Measurements from ENCODE around the gene CSKMT. TPM values are rescaled to one million over a fixed set of nuclear protein-coding genes. Genes with fewer than 3 reads are reported as not detected.

CSKMT gene
- total and polyA plus RNA-seq, 10 of the 15 experiments (the other 5 are each of a cell fraction or from before 2014, with no cell fraction given), result 7.0 to 213 (median 21.6) TPM

GRCh38 chr11:62678770-62679696, 13.9 kb downstream of the CSKMT start, which contains the start of gene UBXN1 (continued):
- TF ChIP-seq CEBPZ (IDR thresholded peaks at IDR 0.05; ENCODE audit: low read depth, low read length), result no peak
- TF ChIP-seq ZNF622 (IDR thresholded peaks at IDR 0.05), result no peak
- no peak for TF ChIP-seq NFYB (IDR thresholded peaks at IDR 0.05; ENCODE audit: insufficient read depth, low read depth, low read length)
- TF ChIP-seq SIN3A (IDR thresholded peaks at IDR 0.05; ENCODE audit: low read depth, low read length), result peak; percentile 68; the same call in 1 of the 2 replicates
- TF ChIP-seq YBX1 (IDR thresholded peaks at IDR 0.05), result no peak
- TF ChIP-seq CBX5 (IDR thresholded peaks at IDR 0.05; ENCODE audit: low read depth), result no peak
- TF ChIP-seq RELB (IDR thresholded peaks at IDR 0.05; ENCODE audit: low read depth), result peak; percentile 96
- TF ChIP-seq HSF1 (IDR thresholded peaks at IDR 0.05; ENCODE audit: low read depth, low read length), result no peak
- TF ChIP-seq TAF1 (IDR thresholded peaks at IDR 0.05; ENCODE audit: borderline replicate concordance, low read depth, low read length), result peak; percentile 81
- TF ChIP-seq JUND (IDR thresholded peaks at IDR 0.05; ENCODE audit: low read depth, low read length), result no peak
- TF ChIP-seq NBN (IDR thresholded peaks at IDR 0.05), result peak; percentile 26; the same call in 1 of the 2 replicates
- TF ChIP-seq, protein P1, sequence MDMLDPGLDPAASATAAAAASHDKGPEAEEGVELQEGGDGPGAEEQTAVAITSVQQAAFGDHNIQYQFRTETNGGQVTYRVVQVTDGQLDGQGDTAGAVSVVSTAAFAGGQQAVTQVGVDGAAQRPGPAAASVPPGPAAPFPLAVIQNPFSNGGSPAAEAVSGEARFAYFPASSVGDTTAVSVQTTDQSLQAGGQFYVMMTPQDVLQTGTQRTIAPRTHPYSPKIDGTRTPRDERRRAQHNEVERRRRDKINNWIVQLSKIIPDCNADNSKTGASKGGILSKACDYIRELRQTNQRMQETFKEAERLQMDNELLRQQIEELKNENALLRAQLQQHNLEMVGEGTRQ (IDR thresholded peaks at IDR 0.05; ENCODE audit: borderline replicate concordance, low read depth, low read length), result peak; percentile 96
- no peak for TF ChIP-seq HDGF (IDR thresholded peaks at IDR 0.05)
- TF ChIP-seq NRF1 (conservative IDR thresholded peaks at IDR 0.05; ENCODE audit: low read depth, low read length), result no peak
- peak; percentile 96 for TF ChIP-seq RAD51 (IDR thresholded peaks at IDR 0.05)
- no peak for TF ChIP-seq E2F4 (IDR thresholded peaks at IDR 0.05; ENCODE audit: low read depth, low read length)
- TF ChIP-seq ATF7 (IDR thresholded peaks at IDR 0.05; ENCODE audit: low read depth), result peak; percentile 44; the same call in 1 of the 2 replicates
- no peak for TF ChIP-seq ZNF217 (IDR thresholded peaks at IDR 0.05)
- no peak for TF ChIP-seq SMAD1 (IDR thresholded peaks at IDR 0.05; ENCODE audit: low read depth, partially characterized antibody)
- TF ChIP-seq TCF7 (IDR thresholded peaks at IDR 0.05; ENCODE audit: borderline replicate concordance), result no peak
- peak; percentile 75 for TF ChIP-seq POU2F2 (IDR thresholded peaks at IDR 0.05; ENCODE audit: borderline replicate concordance, low read depth, low read length)
